Activated B cell treated with CpG ODN at 0.5 μM for 24 hours (primary cell): Measurements from ENCODE around the gene EEF1AKMT3. TPM values are rescaled to one million over a fixed set of nuclear protein-coding genes. Genes with fewer than 3 reads are reported as not detected.

Experiments used
- ATAC-seq: fragments of 200-7000 bp; cut with Tn5 transposase; one replicate; pipeline ENCODE4 v1.10.0; 2021; ENCODE audit warnings: low read depth, mild to moderate bottlenecking, moderate library complexity
- CTCF ChIA-PET: fragments of 350-600 bp; sonication (Branson Sonifier 250); formaldehyde crosslinking; loops from one replicate; lab custom pipeline; 2021; ENCODE audit warnings: antibody characterized with exemption; lab: Charles Lee
- POLR2A ChIA-PET: fragments of 350-600 bp; sonication (Branson Sonifier 250); formaldehyde crosslinking; loops from one replicate; lab custom pipeline; 2021; ENCODE audit warnings: antibody characterized with exemption; lab: Charles Lee
- DNase-seq: peaks from one replicate; pipeline ENCODE4 v3.0.0; 2022
- H3K27ac Mint-ChIP-seq: one replicate; pipeline ENCODE4 v1.8.0; 2020; ENCODE audit warnings: mixed read lengths
- H3K27me3 Mint-ChIP-seq: one replicate; pipeline ENCODE4 v1.8.0; 2021; ENCODE audit warnings: mixed read lengths
- H3K36me3 Mint-ChIP-seq: one replicate; pipeline ENCODE4 v1.8.0; 2021; ENCODE audit warnings: low read depth, mixed read lengths
- H3K4me1 Mint-ChIP-seq: one replicate; pipeline ENCODE4 v1.8.0; 2021; ENCODE audit warnings: mixed read lengths
- H3K4me3 Mint-ChIP-seq: one replicate; pipeline ENCODE4 v1.8.0; 2020; ENCODE audit warnings: mild to moderate bottlenecking, mixed read lengths
- H3K9me3 Mint-ChIP-seq: one replicate; pipeline ENCODE4 v1.8.0; 2020; ENCODE audit warnings: mixed read lengths
- intact Hi-C: fragments of 100-400 bp; cut with micrococcal nuclease; formaldehyde crosslinking; loops from one replicate; pipeline ENCODE4 v1.15.1; 2024
- total RNA-seq: library from RNA; stranded (reverse); gene quantifications from 2 replicates; pipeline ENCODE4 v1.2.3, GENCODE V29; 2022
- TF ChIP-seq, protein P1 (sequence below): fragments of 200-600 bp; IDR thresholded peaks from one replicate; pipeline ENCODE4 v1.8.0; 2022; ENCODE audit warnings: antibody characterized with exemption, mild to moderate bottlenecking

The EEF1AKMT3 gene
- total RNA-seq, 1 donor from 2014 or later = 0.60 TPM

DNA sequence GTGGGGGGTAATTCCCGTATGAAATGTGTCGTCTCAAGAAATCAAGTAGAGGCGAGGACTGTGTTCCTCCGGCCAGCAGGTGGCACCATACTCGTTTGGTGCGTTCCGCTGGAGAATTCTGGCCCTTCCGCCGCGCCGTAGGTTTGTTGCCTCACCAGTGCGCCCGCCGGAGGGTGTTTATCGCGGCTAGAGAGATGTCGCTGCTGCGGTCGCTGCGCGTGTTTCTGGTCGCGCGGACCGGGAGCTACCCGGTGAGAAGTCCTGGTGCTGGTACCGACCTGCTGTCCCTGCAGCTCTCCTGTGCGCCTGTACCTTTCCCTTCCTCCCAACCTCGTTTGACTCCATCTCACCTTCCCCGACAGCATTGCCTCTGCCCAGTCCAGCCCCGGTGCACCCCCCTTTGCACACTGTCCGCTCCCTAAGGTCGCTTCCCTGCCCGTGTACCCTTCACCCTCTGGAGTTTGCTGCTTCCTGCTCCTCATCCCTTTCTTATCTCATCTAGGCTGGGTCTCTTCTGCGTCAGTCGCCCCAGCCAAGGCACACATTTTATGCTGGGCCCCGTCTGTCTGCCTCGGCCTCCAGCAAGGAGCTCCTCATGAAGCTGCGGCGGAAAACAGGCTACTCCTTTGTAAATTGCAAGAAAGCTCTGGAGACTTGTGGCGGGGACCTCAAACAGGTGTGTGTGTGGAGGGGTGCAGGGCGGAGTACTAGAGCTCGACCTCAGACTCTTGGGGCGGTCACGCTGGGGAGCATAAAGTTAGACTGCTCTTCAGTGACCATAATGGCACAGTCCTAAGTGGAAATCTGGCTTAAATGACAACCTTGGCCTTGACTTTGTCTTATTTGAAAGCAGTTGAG, 10.4 kb downstream of the EEF1AKMT3 start, which contains the start of gene TSFM:
Gene TSFM, plus strand, starts transcription at position 180 of the 858 bp plus-strand sequence. Its CDS starts 15 bp downstream, at position 195.
- ATAC-seq = peak; percentile 97
- Mint-ChIP-seq H3K27ac (peak within 1 kb of the TSS; percentile 97), H3K27me3 (no peaks in the 10 kb centered on the region), H3K4me3 (peak within 1 kb of the TSS; percentile 99), H3K4me1 (peaks cover 22% of the 10 kb centered on the region), H3K36me3 (peaks cover 34% of the 10 kb centered on the region), H3K9me3 (no peaks in the 10 kb centered on the region)
- intact Hi-C loops = loop anchor here (1.0 to 2.0 kb wide), 6 partner anchors 11 to 122 kb away; partner anchors contain the start of genes CDK4, EEF1AKMT3 and METTL1
- POLR2A ChIA-PET = interaction anchor here (1.0 to 2.4 kb wide), 5 partner anchors 11 to 114 kb away, joined by 3 to 11 read pairs (median 5); partner anchors contain the start of genes EEF1AKMT3 and METTL1
- TF ChIP-seq, protein P1, sequence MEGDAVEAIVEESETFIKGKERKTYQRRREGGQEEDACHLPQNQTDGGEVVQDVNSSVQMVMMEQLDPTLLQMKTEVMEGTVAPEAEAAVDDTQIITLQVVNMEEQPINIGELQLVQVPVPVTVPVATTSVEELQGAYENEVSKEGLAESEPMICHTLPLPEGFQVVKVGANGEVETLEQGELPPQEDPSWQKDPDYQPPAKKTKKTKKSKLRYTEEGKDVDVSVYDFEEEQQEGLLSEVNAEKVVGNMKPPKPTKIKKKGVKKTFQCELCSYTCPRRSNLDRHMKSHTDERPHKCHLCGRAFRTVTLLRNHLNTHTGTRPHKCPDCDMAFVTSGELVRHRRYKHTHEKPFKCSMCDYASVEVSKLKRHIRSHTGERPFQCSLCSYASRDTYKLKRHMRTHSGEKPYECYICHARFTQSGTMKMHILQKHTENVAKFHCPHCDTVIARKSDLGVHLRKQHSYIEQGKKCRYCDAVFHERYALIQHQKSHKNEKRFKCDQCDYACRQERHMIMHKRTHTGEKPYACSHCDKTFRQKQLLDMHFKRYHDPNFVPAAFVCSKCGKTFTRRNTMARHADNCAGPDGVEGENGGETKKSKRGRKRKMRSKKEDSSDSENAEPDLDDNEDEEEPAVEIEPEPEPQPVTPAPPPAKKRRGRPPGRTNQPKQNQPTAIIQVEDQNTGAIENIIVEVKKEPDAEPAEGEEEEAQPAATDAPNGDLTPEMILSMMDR = no peak
- CTCF ChIA-PET = interaction anchor here (0.6 to 2.7 kb wide), 11 partner anchors 11 to 302 kb away, joined by 3 to 16 read pairs (median 4); partner anchors contain the start of gene TSPAN31
- peak; percentile 93 for DNase-seq

DNA sequence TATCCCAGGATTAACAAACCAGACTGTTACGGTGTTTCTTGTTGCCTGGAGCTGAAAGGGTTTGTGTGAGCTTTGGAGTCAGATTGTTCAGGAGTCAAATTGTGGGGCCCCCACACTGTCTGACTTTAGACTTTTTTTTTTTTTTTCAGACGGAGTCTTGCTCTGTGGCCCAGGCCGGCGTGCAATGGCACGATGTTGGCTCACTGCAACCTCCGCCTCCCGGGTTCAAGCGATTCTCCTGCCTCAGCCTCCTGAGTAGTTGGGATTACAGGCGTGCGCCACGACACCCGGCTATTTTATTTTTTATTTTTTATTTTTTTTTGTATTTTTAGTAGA, 11.0 kb downstream of the EEF1AKMT3 start:
- ChIA-PET POLR2A (interaction anchor here (1.0 to 2.4 kb wide), 4 partner anchors 13 to 113 kb away, joined by 3 to 11 read pairs (median 4); no protein-coding TSS in a partner anchor), CTCF (interaction anchor here (0.6 to 2.7 kb wide), 9 partner anchors 10 to 303 kb away, joined by 3 to 16 read pairs (median 4); partner anchors contain the start of gene TSPAN31)
- Mint-ChIP-seq H3K4me1 (peaks cover 22% of the 10 kb centered on the region), H3K27ac (no peak overlapping the region), H3K4me3 (peak overlapping the region; percentile 99), H3K36me3 (peaks cover 38% of the 10 kb centered on the region), H3K27me3 (no peaks in the 10 kb centered on the region), H3K9me3 (no peaks in the 10 kb centered on the region)
- DNase-seq (no peak), ATAC-seq (no peak)
- TF ChIP-seq, protein P1 = no peak
- intact Hi-C loops = loop anchor here (2.0 kb wide), 2 partner anchors 19 to 61 kb away; no protein-coding TSS in a partner anchor

DNA sequence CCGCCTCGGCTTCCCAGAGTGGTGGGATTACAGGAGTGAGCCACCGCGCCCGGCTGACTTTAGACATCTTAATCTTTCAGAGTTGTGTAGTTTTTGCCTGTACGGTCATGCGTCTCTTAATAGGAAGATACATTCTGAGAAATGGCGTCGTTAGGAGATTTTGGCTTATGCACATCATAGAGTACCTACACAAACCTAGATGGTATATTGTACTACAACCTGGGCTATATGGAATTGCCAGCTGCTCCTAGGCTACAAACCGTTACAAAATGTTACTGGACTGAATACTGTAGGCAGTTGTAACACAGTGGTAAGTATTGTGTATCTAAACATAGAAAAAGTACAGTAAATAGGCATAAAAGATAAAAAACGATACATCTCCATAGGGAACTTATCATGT, 11.4 kb downstream of the EEF1AKMT3 start:
- no peaks in the 10 kb centered on the region for H3K9me3 Mint-ChIP-seq
- H3K27ac Mint-ChIP-seq = no peak overlapping the region
- H3K27me3 Mint-ChIP-seq = no peaks in the 10 kb centered on the region
- H3K4me3 Mint-ChIP-seq = peak overlapping the region; percentile 73
- ATAC-seq = no peak
- intact Hi-C loops = loop anchor here (2.0 kb wide), 2 partner anchors 19 to 61 kb away; no protein-coding TSS in a partner anchor
- peaks cover 22% of the 10 kb centered on the region for H3K4me1 Mint-ChIP-seq
- peaks cover 42% of the 10 kb centered on the region for H3K36me3 Mint-ChIP-seq
- ChIA-PET POLR2A (interaction anchor here (2.4 kb wide), 1 partner anchor 28 kb away, joined by 11 read pairs; no protein-coding TSS in a partner anchor), CTCF (interaction anchor here (2.7 kb wide), 1 partner anchor 27 kb away, joined by 16 read pairs; no protein-coding TSS in a partner anchor)
- no peak for DNase-seq
- TF ChIP-seq, protein P1 = no peak

DNA sequence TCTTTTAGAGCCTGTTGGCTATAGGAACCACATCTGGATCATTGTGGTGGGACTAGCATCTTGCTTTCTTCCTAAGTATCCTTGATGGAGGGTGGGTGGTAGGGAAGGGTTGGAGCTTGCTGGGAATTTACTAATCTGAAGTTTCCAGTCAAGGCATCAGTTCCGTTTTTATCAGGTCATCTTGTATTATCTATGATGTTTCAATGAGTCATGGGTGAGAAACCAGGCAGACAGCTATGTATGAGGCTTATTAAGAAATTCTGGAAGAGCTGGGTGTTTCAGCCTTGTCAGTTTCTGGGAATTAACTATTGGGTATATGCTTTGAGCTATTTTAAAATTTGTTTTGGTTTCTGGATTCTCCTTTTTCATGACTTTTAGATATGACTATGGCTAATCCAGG, 21.5 kb downstream of the EEF1AKMT3 start:
- Mint-ChIP-seq H3K4me3 (no peak overlapping the region), H3K27ac (peak overlapping the region; percentile 50), H3K36me3 (peaks cover 77% of the 10 kb centered on the region), H3K4me1 (no peaks in the 10 kb centered on the region), H3K27me3 (no peaks in the 10 kb centered on the region), H3K9me3 (no peaks in the 10 kb centered on the region)
- POLR2A ChIA-PET = no interaction called here
- TF ChIP-seq, protein P1 = no peak
- ATAC-seq = no peak
- DNase-seq = no peak
- CTCF ChIA-PET = interaction anchor here (0.8 to 1.4 kb wide), 4 partner anchors 9 to 112 kb away, joined by 3 to 4 read pairs (median 3); no protein-coding TSS in a partner anchor
- intact Hi-C loops = no loop called here
